ENCODE data around the gene CYP27A1.

The CYP27A1 gene

DNA sequence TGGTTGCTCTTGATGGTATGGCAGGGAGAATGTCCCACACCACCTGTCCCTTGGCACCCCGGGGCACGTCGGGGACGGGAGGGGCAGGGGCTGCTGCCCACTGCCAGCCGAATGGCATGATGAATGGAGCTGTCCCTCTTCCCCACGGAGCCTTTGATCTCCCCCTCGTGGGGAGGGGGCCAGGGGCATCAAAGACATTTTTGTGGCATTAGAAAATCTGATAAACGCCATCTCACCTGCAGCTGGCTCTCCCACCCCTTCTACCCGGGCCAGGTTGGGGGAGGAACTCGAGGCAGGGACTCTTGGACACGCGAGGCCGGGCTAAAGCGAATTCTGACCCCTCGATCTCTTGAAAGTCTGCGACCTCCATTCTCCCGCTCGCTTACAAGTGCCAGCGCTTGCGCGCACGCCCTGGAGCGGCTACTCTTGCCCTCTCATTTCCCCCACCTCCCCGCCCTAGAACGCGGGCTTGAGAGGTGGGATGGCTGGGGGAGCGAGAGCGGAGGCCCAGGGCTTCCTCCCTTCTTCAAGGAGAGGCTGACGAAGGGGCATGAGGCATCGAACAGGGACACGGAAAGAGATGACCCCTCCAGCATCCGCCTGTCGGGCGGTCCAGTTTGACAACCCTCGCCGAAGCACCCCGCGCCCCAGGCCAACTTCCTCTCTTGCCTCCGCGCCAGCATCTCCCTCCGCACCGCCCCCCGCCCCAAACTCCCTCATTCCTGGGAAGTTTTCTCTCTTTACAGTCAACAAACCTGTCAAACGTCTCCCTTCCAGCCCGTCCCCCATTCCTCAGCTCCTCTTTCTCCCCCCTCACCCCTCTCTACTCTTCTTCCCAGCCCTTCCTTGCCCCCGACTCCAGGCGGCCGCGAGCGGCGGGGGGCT, 77.0 kb downstream of the CYP27A1 start:
- no peak for DNase-seq (ENCODE audit: low read depth, low spot score)

DNA sequence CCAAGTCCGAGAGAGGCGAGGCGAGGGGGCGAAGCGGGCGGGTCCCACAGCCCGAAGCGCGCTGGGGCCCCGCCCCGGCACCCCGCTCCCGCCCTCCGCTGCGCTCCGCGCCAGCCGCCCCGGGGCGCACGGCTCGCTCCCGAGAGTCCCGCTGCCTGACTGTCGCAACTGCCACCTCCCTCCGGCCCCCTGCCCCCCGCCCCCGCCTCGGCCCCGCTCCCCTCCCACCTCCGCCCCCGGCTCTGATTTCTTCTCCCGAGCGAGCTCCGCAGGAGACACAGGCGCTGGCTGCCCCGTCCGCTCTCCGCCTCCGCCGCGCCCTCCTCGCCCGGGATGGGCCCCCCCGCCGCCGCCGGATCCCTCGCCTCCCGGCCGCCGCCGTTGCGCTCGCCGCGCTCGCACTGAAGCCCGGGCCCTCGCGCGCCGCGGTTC, 77.6 kb downstream of the CYP27A1 start, which contains the start of gene WNT6:
TSS of gene WNT6 (plus strand) at position 250 of the 432 bp plus-strand sequence. CDS start 233 bp downstream, outside the sequence.
- DNase-seq (ENCODE audit: low read depth, low spot score): no peak

DNA sequence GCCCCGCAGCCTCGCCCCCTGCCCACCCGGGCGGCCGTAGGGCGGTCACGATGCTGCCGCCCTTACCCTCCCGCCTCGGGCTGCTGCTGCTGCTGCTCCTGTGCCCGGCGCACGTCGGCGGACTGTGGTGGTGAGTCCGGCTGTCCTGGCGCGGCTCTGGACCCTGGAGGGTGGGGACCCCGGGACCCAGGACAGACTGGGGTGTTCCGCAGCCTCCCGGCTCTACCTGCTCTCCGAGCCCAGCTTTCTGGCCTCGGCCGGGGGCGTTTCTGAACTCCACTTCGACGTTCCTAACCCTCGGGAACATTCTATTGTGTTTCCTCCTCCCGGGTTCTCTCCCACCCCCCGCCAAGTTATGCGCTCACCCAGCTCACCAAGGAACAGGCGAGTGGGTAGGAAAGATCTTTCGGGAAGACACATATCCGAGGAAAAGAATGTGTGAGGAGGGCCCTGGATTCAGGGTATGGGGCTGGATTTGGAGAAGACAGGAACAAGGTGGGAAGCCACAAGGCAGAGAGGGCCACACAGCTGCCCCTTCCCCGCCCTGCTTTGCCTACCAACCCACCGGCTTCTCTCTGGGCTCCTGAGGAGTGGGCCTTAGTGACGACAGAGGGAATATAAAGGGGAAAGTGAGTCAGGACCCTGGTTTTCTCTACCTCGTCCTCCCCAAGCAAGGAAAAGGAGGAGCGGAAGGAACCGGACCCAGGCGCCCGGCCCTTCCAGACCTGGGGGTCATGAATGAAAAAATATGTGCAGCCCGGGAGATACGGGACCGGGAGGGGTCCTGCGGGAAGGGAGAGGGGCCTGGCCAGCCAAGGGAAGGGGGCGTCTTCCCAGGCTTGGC, 78.3 kb downstream of the CYP27A1 start:
- DNase-seq (ENCODE audit: low read depth, low spot score): no peak

DNA sequence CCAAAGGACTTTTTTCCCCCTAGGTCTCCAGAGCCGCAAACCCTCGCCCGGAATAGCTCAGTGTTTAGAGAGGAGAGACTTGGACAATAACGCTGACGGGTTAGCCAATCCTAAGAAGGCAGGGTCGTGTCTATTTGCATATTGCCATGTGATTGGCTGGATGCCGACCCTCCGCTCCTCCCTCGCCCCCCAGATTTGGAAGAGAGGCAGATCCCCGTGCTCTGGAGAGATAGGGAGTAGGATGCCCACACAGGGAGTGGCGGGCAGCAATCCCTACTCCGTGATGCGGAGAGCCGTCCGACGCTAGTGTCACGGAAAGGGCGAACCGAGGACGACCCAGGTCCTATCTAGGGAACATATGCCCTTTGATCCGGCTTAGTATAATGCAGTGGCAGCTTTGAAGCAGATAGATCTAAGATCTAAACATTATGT, 79.0 kb downstream of the CYP27A1 start:
- no peak for DNase-seq (ENCODE audit: low read depth, low spot score)

DNA sequence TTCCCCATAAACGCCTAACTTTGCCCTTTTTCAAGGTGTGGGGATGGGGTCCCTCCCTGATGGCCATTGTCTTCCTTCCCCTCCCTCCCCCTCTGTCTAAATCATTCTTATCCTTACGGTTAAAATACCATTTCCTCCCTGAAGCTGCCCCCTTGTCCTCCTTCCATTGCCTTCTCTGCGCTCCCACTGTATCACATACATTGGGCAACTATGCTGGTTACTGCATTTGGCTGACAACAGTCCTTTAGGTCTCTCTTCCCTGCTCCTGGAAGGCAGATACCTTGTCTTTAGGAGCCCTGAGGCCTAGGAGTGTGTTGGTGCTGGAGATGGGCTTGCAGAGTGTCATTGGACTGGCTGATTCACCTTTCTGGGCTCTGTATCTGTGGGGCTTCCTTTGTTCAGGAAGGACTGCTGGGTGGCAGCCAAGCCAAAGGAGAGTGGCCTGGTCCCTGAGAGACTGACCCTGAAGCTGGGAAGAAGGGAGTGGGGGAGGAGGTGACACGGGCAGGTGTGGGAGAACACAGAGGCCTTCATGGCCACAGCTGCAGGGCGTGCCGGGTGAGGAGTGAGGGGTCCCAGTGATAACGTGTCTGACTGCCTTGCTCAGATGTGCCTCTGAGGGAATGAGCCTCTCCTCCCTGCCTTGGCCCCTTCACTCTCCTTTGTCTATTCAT, 79.8 kb downstream of the CYP27A1 start:
- DNase-seq (ENCODE audit: low read depth, low spot score): no peak

DNA sequence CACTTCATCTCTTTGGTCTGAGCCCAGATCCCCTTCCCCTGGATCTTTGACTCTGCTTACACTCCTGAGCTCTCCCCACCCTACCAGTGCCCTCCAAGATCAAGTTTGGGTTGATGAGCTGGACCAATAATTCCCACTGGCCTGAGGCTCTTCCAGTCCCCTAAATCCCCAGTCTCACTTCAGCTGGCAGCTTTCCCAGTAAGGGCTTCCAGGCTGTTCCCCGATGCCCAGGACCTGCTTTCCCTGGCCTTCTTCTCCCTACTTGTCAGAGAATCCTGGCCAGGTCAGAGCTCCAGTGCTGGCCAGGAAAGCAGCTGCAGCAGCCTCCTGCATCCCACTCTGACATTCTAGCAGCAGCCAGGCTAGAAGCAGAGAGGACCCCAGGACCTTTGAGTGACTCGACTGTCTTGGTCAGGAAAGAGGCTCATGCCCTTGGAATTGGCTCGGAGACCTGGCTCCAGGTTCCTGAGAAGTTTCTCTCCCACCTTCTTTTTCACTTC, 81.1 kb downstream of the CYP27A1 start:
- no peak for DNase-seq (ENCODE audit: low read depth, low spot score)

All from brain pericyte (primary cell).